Neural crest cell (in vitro differentiated cells): ENCODE data around the gene HJURP. TPM values are rescaled to one million over a fixed set of nuclear protein-coding genes. Genes with fewer than 3 reads are reported as not detected.

Experiments used
- DNase-seq: peaks from one replicate; pipeline ENCODE4 v3.0.0; 2021; ENCODE audit warnings: low read depth, mixed read lengths, low spot score
- H3K27ac Mint-ChIP-seq: one replicate; pipeline ENCODE4 v1.8.0; 2021; ENCODE audit warnings: mild to moderate bottlenecking, mixed read lengths; ENCODE audit not compliant: unreplicated experiment
- H3K27me3 Mint-ChIP-seq: 2 replicates; pipeline ENCODE4 v1.8.0; 2021; ENCODE audit warnings: low read depth, mild to moderate bottlenecking, mixed read lengths
- H3K36me3 Mint-ChIP-seq: 2 replicates; pipeline ENCODE4 v1.8.0; 2021; ENCODE audit warnings: low read depth, mild to moderate bottlenecking, mixed read lengths
- H3K4me1 Mint-ChIP-seq: 2 replicates; pipeline ENCODE4 v1.8.0; 2021; ENCODE audit warnings: mixed read lengths
- H3K4me3 Mint-ChIP-seq: one replicate; pipeline ENCODE4 v1.8.0; 2021; ENCODE audit warnings: mild to moderate bottlenecking, mixed read lengths
- H3K9me3 Mint-ChIP-seq: 2 replicates; pipeline ENCODE4 v1.8.0; 2021; ENCODE audit warnings: mixed read lengths
- CTCF ChIP-seq: fragments of 200-600 bp; sonication (generic); conservative IDR thresholded peaks from 2 replicates; pipeline ENCODE4 v1.5.0; 2021; ENCODE audit warnings: antibody characterized with exemption, mild to moderate bottlenecking
- total RNA-seq: library from RNA; stranded (reverse); gene quantifications from 2 replicates; pipeline ENCODE4 v1.2.1, GENCODE V29; 2021

The HJURP gene
- total RNA-seq, 1 donor from 2014 or later = 63.6 TPM

- Mint-ChIP-seq H3K27me3 (no peaks in the 10 kb centered on the region), H3K9me3 (no peaks in the 10 kb centered on the region), H3K27ac (no peak overlapping the region), H3K4me3 (no peak overlapping the region), H3K36me3 (peaks cover 44% of the 10 kb centered on the region), H3K4me1 (peaks cover 21% of the 10 kb centered on the region)
- DNase-seq = no peak
- TF ChIP-seq CTCF = no peak
Observed at GRCh38 chr2:233844836-233845235, 9.5 kb downstream of the HJURP start.

GRCh38 chr2:233844064-233844807, 10.1 kb downstream of the HJURP start:
- no peak overlapping the region for H3K4me3 Mint-ChIP-seq
- H3K9me3 Mint-ChIP-seq = no peaks in the 10 kb centered on the region
- H3K27me3 Mint-ChIP-seq = no peaks in the 10 kb centered on the region
- peaks cover 42% of the 10 kb centered on the region for H3K36me3 Mint-ChIP-seq
- no peak for DNase-seq
- peaks cover 20% of the 10 kb centered on the region for H3K4me1 Mint-ChIP-seq
- no peak for TF ChIP-seq CTCF
- no peak overlapping the region for H3K27ac Mint-ChIP-seq

- no peak overlapping the region for H3K27ac Mint-ChIP-seq
- H3K36me3 Mint-ChIP-seq = peaks cover 47% of the 10 kb centered on the region
- no peak overlapping the region for H3K4me3 Mint-ChIP-seq
- TF ChIP-seq CTCF = no peak
- no peak for DNase-seq
- H3K4me1 Mint-ChIP-seq = peaks cover 19% of the 10 kb centered on the region
- H3K27me3 Mint-ChIP-seq = no peaks in the 10 kb centered on the region
- no peaks in the 10 kb centered on the region for H3K9me3 Mint-ChIP-seq
Observed at GRCh38 chr2:233841183-233841582, 13.2 kb downstream of the HJURP start.

- peaks cover 19% of the 10 kb centered on the region for H3K4me1 Mint-ChIP-seq
- no peak overlapping the region for H3K4me3 Mint-ChIP-seq
- no peaks in the 10 kb centered on the region for H3K9me3 Mint-ChIP-seq
- no peak for DNase-seq
- peaks cover 45% of the 10 kb centered on the region for H3K36me3 Mint-ChIP-seq
- no peak for TF ChIP-seq CTCF
- H3K27me3 Mint-ChIP-seq = no peaks in the 10 kb centered on the region
- no peak overlapping the region for H3K27ac Mint-ChIP-seq
Observed at GRCh38 chr2:233840520-233840919, 13.8 kb downstream of the HJURP start.

- H3K27ac Mint-ChIP-seq = no peak overlapping the region
- H3K27me3 Mint-ChIP-seq = no peaks in the 10 kb centered on the region
- H3K4me1 Mint-ChIP-seq = peaks cover 19% of the 10 kb centered on the region
- H3K9me3 Mint-ChIP-seq = no peaks in the 10 kb centered on the region
- no peak overlapping the region for H3K4me3 Mint-ChIP-seq
- TF ChIP-seq CTCF = no peak
- peaks cover 53% of the 10 kb centered on the region for H3K36me3 Mint-ChIP-seq
- no peak for DNase-seq
Observed at GRCh38 chr2:233839447-233839820, 14.9 kb downstream of the HJURP start.
